ENCODE results near the gene CEBPZOS. TPM values are rescaled to one million over a fixed set of nuclear protein-coding genes. Genes with fewer than 3 reads are reported as not detected.

The CEBPZOS gene
- polyA plus RNA-seq (ENCODE audit: insufficient read length in 3 of 3): 10 to 100 TPM; 44.7 to 64.0 (median 61.8) TPM
- long read RNA-seq, donor 1, transcript CEBPZOS-201 (5 exons, 695 nt): major isoform, 5 of 224 reads
- long read RNA-seq, donor 1, partial matches to known transcripts: 159 of 224 reads
- long read RNA-seq, donor 1, other reads (novel, unspliced or antisense): 54 of 224 reads
- long read RNA-seq, donor 2, transcript CEBPZOS-201 (5 exons, 695 nt): major isoform, 5 of 165 reads
- long read RNA-seq, donor 2, partial matches to known transcripts: 138 of 165 reads
- long read RNA-seq, donor 2, other reads (novel, unspliced or antisense): 18 of 165 reads
- long read RNA-seq, donor 3, transcript CEBPZOS-204 (5 exons, 3,158 nt): major isoform, 6 of 118 reads
- long read RNA-seq, donor 3, partial matches to known transcripts: 81 of 118 reads
- long read RNA-seq, donor 3, other reads (novel, unspliced or antisense): 30 of 118 reads
- long read RNA-seq, donor 4, transcript CEBPZOS-201 (5 exons, 695 nt): major isoform, 7 of 83 reads
- long read RNA-seq, donor 4, partial matches to known transcripts: 58 of 83 reads
- long read RNA-seq, donor 4, other reads (novel, unspliced or antisense): 16 of 83 reads
- long read RNA-seq, donor 5, partial matches to known transcripts: 74 of 82 reads
- long read RNA-seq, donor 5, other reads (novel, unspliced or antisense): 5 of 82 reads
- long read RNA-seq, donor 6, transcript CEBPZOS-204 (5 exons, 3,158 nt): major isoform, 6 of 8 reads
- long read RNA-seq, donor 6, partial matches to known transcripts: 0 of 8 reads
- long read RNA-seq, donor 6, other reads (novel, unspliced or antisense): 0 of 8 reads
- long read RNA-seq, donor 7, transcript CEBPZOS-204 (5 exons, 3,158 nt): major isoform, 10 of 19 reads
- long read RNA-seq, donor 7, partial matches to known transcripts: 7 of 19 reads
- long read RNA-seq, donor 7, other reads (novel, unspliced or antisense): 0 of 19 reads
- long read RNA-seq, donor 8, partial matches to known transcripts: 18 of 31 reads
- long read RNA-seq, donor 8, other reads (novel, unspliced or antisense): 6 of 31 reads
- long read RNA-seq, donor 9, transcript CEBPZOS-204 (5 exons, 3,158 nt): minor isoform, 10 of 183 reads
- long read RNA-seq, donor 9, transcript CEBPZOS-201 (5 exons, 695 nt): major isoform, 13 of 183 reads
- long read RNA-seq, donor 9, partial matches to known transcripts: 117 of 183 reads
- long read RNA-seq, donor 9, other reads (novel, unspliced or antisense): 41 of 183 reads
- long read RNA-seq, donor 10, transcript CEBPZOS-204 (5 exons, 3,158 nt): major isoform, 6 of 6 reads
- long read RNA-seq, donor 10, partial matches to known transcripts: 0 of 6 reads
- long read RNA-seq, donor 10, other reads (novel, unspliced or antisense): 0 of 6 reads
- long read RNA-seq, donor 11, transcript CEBPZOS-204 (5 exons, 3,158 nt): major isoform, 9 of 12 reads
- long read RNA-seq, donor 11, partial matches to known transcripts: 0 of 12 reads
- long read RNA-seq, donor 11, other reads (novel, unspliced or antisense): 0 of 12 reads
- long read RNA-seq, donor 12, transcript CEBPZOS-204 (5 exons, 3,158 nt): major isoform, 7 of 184 reads
- long read RNA-seq, donor 12, transcript CEBPZOS-201 (5 exons, 695 nt): minor isoform, 6 of 184 reads
- long read RNA-seq, donor 12, partial matches to known transcripts: 144 of 184 reads
- long read RNA-seq, donor 12, other reads (novel, unspliced or antisense): 27 of 184 reads
- long read RNA-seq, donor 13, transcript CEBPZOS-204 (5 exons, 3,158 nt): major isoform, 6 of 185 reads
- long read RNA-seq, donor 13, partial matches to known transcripts: 169 of 185 reads
- long read RNA-seq, donor 13, other reads (novel, unspliced or antisense): 6 of 185 reads
- long read RNA-seq, donor 14: 0 reads
- long read RNA-seq, donor 15, transcript CEBPZOS-204 (5 exons, 3,158 nt): minor isoform, 5 of 13 reads
- long read RNA-seq, donor 15, transcript CEBPZOS-201 (5 exons, 695 nt): major isoform, 7 of 13 reads
- long read RNA-seq, donor 15, partial matches to known transcripts: 0 of 13 reads
- long read RNA-seq, donor 15, other reads (novel, unspliced or antisense): 0 of 13 reads
- long read RNA-seq, donor 16, transcript CEBPZOS-201 (5 exons, 695 nt): major isoform, 9 of 150 reads
- long read RNA-seq, donor 16, partial matches to known transcripts: 126 of 150 reads
- long read RNA-seq, donor 16, other reads (novel, unspliced or antisense): 12 of 150 reads

DNA sequence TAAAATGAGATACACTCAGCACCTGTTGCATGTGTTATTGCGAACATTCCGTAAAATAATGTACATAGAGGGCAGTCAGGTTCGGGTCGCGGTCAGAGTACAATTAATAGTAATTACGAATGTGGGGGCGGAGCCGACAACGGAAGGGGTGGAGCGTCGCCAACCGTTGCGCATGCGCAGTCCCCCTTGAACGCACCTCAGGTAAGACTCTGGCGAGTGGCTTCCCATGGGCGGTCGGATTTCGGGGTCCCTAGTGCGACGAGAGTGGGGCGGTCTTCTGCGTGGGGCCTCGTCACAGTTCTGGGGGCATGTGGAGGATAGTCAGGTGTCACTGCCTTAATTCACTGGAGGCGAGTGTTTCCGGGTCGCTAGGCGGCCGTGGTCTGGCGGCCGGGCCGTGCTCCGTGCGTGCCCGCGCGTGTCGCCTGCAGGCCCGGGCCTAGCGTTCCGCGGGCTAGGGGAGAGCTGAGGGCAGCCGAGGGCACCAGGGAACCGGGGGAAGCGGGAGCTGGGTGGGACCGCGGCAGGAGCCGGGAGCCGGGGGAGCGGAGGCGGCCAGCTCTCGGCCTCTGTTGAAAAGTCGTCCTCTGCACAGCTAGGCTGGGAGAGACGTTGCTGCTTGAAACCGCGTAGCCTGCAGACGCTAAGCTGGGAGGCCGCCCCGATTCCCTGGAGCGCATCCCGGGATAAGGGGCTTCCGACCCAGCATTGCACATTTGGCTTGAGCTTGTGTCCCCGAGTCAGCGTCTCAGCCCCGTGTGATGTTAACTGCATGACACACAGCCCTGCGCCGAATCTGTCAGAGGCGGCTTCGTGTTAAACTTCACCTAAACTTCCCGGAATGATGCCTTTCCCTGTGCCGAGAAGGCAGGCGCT is at the start of gene CEBPZOS:
Gene CEBPZOS, plus strand, starts transcription at position 177 of the 876 bp plus-strand sequence. CDS start 3,209 bp downstream, outside the sequence.
- DNase-seq: peak; percentile 80

GRCh38 chr2:37148325-37148724 is 48.0 kb upstream of the CEBPZOS start:
- DNase-seq: no peak

DNA sequence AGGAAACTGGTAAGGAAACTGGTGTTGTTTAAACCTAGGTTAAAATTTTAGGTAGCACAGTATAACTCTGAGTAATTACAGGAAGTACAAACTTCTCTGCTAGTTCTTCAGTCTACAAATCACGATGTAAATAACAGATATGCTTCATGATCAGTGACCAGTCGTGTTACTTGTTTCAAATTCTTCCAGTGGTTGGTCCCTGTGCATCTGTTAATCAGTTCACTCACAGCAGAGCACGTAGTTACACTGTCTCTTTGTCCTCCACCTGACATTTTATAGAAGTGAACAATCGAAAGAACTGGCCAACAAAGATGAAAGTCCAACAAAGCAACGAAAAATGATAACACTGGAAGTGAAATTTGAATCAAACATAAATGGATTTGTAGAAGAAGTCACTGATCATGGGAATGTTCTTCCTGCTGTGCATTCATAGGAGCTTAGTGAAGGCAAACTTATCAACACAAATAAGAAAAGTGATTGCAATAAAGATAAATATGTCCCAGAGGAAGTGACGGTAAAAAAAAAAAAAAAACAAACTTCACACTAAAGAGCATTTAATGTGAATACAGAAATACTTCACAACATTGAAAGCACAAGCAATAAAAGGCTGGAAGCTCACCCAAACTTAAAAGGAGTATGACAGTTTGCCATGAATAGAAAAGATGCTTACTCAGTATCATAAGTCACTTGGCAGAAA is 46.5 kb upstream of the CEBPZOS start:
- DNase-seq: no peak

GRCh38 chr2:37153224-37153623 is 43.1 kb upstream of the CEBPZOS start:
- no peak for DNase-seq

DNA sequence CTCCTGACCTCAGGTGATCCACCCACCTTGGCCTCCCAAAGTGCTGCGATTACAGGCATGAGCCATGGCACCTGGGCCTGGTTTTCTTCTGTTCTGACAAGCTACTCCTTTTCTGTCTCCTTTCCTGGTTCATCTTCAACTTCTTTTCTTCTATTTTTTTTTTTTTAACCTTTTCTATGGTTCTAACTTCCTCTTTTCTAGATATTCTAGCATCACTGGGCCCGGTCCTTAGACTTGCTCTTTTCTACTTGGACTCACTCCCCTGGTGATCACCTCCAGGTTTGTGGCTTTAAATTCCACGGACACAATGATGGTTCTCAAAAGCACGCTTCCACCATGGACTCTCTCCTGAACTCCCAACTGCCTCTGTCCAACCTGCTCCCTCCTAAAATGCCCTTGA is 41.5 kb upstream of the CEBPZOS start:
- DNase-seq: no peak

- peak; percentile 62 for DNase-seq
These were observed 40.0 kb upstream of the CEBPZOS start for GRCh38 chr2:37156071-37156856.

GRCh38 chr2:37156857-37157714 is 39.2 kb upstream of the CEBPZOS start, which contains the start of gene EIF2AK2:
TSS of gene EIF2AK2 (minus strand) at chr2:37156980. CDS start at chr2:37147806, 9,174 bp downstream.
- peak; percentile 84 for DNase-seq

GRCh38 chr2:37164757-37165156 is 31.5 kb upstream of the CEBPZOS start:
- DNase-seq: no peak

GRCh38 chr2:37167636-37168180 is 28.6 kb upstream of the CEBPZOS start:
- DNase-seq: no peak

GRCh38 chr2:37168217-37168981 is 27.9 kb upstream of the CEBPZOS start:
- DNase-seq: peak; percentile 10

- DNase-seq: no peak
These were observed 24.7 kb upstream of the CEBPZOS start for GRCh38 chr2:37171624-37171950.

DNA sequence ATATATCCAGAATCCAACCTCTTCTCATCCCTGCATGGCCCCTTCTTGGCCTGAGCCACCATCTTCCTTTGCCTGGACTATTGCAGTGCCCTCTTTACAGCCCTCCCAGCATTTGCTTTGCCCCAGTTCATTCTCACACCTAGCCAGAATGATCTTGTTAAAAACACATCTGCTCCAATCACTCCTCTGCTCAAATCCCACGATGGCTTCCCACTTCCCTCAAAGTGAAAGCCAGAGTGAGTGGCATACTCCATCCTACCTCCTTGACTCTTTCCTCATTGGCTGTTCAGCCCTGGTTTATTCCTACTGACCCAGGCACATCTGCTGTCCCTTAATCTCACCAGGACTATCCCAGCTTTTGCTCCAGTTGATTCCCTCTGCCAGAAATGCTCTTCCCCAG is 22.6 kb upstream of the CEBPZOS start:
- DNase-seq: no peak

GRCh38 chr2:37180006-37180639 is 16.2 kb upstream of the CEBPZOS start:
- DNase-seq: no peak

DNA sequence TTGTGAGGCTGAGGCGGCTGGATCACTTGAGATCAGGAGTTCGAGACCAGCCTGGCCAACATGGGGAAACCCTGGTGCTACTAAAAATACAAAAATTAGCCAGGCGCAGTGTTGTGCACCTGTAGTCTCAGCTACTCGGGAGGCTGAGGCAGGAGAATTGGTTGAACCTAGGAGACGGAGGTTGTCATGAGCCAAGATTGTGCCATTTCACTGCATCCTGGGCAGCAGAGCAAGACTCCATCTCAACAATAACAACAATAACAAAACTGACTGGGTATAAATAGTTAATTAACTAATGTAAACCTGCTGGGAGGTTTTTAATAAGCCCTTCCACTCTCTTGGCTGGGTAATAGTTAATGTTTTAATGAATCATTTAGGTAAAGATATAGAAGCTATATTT is 15.7 kb upstream of the CEBPZOS start:
- no peak for DNase-seq
